Neural progenitor cell (in vitro differentiated cells): ENCODE measurements around the gene AMBRA1. TPM values are rescaled to one million over a fixed set of nuclear protein-coding genes. Genes with fewer than 3 reads are reported as not detected.
"Not testable (repeated sequence)": the region's sequence is repeated elsewhere in the genome, so short reads cannot be mapped to it uniquely, and the experiment has no call there.

Experiments used
- DNase-seq: peaks from one replicate; pipeline ENCODE4 v3.0.0-alpha.2; 2016; ENCODE audit warnings: low spot score
- H2AFZ ChIP-seq: fragments of 200-600 bp; sonication (generic); replicated peaks from 2 replicates; pipeline ENCODE4 v1.6.1; 2016; ENCODE audit warnings: antibody characterized with exemption
- H3F3A ChIP-seq: fragments of 200-600 bp; sonication (generic); 2 replicates; pipeline ENCODE4 v1.6.1; 2016; ENCODE audit warnings: antibody characterized with exemption, low read depth
- H3K27ac ChIP-seq: fragments of 200-600 bp; sonication (generic); 2 replicates; pipeline ENCODE4 v1.5.1; 2016; ENCODE audit warnings: mild to moderate bottlenecking
- H3K27me3 ChIP-seq: fragments of 200-600 bp; sonication (generic); 2 replicates; pipeline ENCODE4 v1.6.1; 2016; ENCODE audit warnings: mild to moderate bottlenecking, moderate library complexity
- H3K36me3 ChIP-seq: fragments of 200-600 bp; sonication (generic); 2 replicates; pipeline ENCODE4 v1.5.1; 2016
- H3K4me1 ChIP-seq: fragments of 200-600 bp; sonication (generic); 2 replicates; pipeline ENCODE4 v1.6.1; 2016; ENCODE audit warnings: mixed run types
- H3K4me2 ChIP-seq: fragments of 200-600 bp; sonication (generic); 2 replicates; pipeline ENCODE4 v1.6.1; 2016
- H3K4me3 ChIP-seq: fragments of 200-600 bp; sonication (generic); 2 replicates; pipeline ENCODE4 v1.5.1; 2016
- H3K79me2 ChIP-seq: fragments of 200-600 bp; sonication (generic); 2 replicates; pipeline ENCODE4 v1.6.1; 2016; ENCODE audit warnings: low read depth
- H3K9ac ChIP-seq: fragments of 200-600 bp; sonication (generic); 2 replicates; pipeline ENCODE4 v1.6.1; 2016
- H3K9me3 ChIP-seq: fragments of 200-600 bp; sonication (generic); 2 replicates; pipeline ENCODE4 v1.5.1; 2016; ENCODE audit warnings: low read depth
- H4K20me1 ChIP-seq: fragments of 200-600 bp; sonication (generic); 2 replicates; pipeline ENCODE4 v1.6.1; 2016; ENCODE audit warnings: low read depth
- H3K27ac Mint-ChIP-seq: 3 replicates; pipeline ENCODE4 v1.8.0; 2021; ENCODE audit warnings: mixed read lengths
- H3K27me3 Mint-ChIP-seq: 2 replicates; pipeline ENCODE4 v1.8.0; 2022; ENCODE audit warnings: low read depth, mild to moderate bottlenecking, inconsistent platforms, moderate library complexity, mixed read lengths; ENCODE audit not compliant: insufficient read depth
- H3K36me3 Mint-ChIP-seq: 3 replicates; pipeline ENCODE4 v1.8.0; 2021; ENCODE audit warnings: mixed read lengths
- H3K4me1 Mint-ChIP-seq: 3 replicates; pipeline ENCODE4 v1.8.0; 2021; ENCODE audit warnings: mixed read lengths
- H3K4me3 Mint-ChIP-seq: 3 replicates; pipeline ENCODE4 v1.8.0; 2021; ENCODE audit warnings: mild to moderate bottlenecking, moderate library complexity, mixed read lengths
- H3K9me3 Mint-ChIP-seq: 3 replicates; pipeline ENCODE4 v1.8.0; 2020; ENCODE audit warnings: mixed read lengths
- EZH2 ChIP-seq: fragments of 200-600 bp; sonication (generic); IDR thresholded peaks from 2 replicates; pipeline ENCODE4 v1.6.1; 2017; ENCODE audit warnings: antibody characterized with exemption, mild to moderate bottlenecking, moderate library complexity
- EZH2phosphoT487 ChIP-seq: fragments of 200-600 bp; sonication (generic); IDR thresholded peaks from 2 replicates; pipeline ENCODE4 v1.6.1; 2017; ENCODE audit warnings: antibody characterized with exemption
- total RNA-seq: library from RNA; depleted of rRNA; stranded (reverse); fragments of >200 nt; gene quantifications from 2 replicates; pipeline ENCODE4 v1.2.3, GENCODE V29; 2015; ENCODE audit warnings: low replicate concordance
- TF ChIP-seq, protein P1 (sequence below): fragments of 200-600 bp; sonication (generic); IDR thresholded peaks from 2 replicates; pipeline ENCODE4 v1.5.1; 2017; ENCODE audit warnings: antibody characterized with exemption, mild to moderate bottlenecking

The AMBRA1 gene
- total RNA-seq, 1 donor from 2014 or later, result 20.7 TPM

GRCh38 chr11:46519351-46519750 lies 74.5 kb downstream of the AMBRA1 start:
- Histone ChIP-seq H3K4me3 (no peak overlapping the region), H2AFZ (no peak overlapping the region), H3K4me2 (no peak overlapping the region), H3K27me3 (no peaks in the 10 kb centered on the region), H3K9me3 (no peaks in the 10 kb centered on the region), H3F3A (peaks cover 3% of the 10 kb centered on the region), H4K20me1 (peaks cover 36% of the 10 kb centered on the region), H3K36me3 (no peaks in the 10 kb centered on the region), H3K79me2 (peaks cover 78% of the 10 kb centered on the region), H3K27ac (no peak overlapping the region), H3K4me1 (peaks cover 3% of the 10 kb centered on the region), H3K9ac (no peak overlapping the region)
- H3K4me3 Mint-ChIP-seq, result no peak overlapping the region
- H3K36me3 Mint-ChIP-seq, result peaks cover 3% of the 10 kb centered on the region
- peaks cover 18% of the 10 kb centered on the region for H3K4me1 Mint-ChIP-seq
- TF ChIP-seq EZH2phosphoT487 (no peak), EZH2 (no peak)
- TF ChIP-seq, protein P1, sequence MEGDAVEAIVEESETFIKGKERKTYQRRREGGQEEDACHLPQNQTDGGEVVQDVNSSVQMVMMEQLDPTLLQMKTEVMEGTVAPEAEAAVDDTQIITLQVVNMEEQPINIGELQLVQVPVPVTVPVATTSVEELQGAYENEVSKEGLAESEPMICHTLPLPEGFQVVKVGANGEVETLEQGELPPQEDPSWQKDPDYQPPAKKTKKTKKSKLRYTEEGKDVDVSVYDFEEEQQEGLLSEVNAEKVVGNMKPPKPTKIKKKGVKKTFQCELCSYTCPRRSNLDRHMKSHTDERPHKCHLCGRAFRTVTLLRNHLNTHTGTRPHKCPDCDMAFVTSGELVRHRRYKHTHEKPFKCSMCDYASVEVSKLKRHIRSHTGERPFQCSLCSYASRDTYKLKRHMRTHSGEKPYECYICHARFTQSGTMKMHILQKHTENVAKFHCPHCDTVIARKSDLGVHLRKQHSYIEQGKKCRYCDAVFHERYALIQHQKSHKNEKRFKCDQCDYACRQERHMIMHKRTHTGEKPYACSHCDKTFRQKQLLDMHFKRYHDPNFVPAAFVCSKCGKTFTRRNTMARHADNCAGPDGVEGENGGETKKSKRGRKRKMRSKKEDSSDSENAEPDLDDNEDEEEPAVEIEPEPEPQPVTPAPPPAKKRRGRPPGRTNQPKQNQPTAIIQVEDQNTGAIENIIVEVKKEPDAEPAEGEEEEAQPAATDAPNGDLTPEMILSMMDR, result no peak
- H3K9me3 Mint-ChIP-seq, result no peaks in the 10 kb centered on the region
- H3K27ac Mint-ChIP-seq, result no peak overlapping the region
- no peaks in the 10 kb centered on the region for H3K27me3 Mint-ChIP-seq
- no peak for DNase-seq

DNA sequence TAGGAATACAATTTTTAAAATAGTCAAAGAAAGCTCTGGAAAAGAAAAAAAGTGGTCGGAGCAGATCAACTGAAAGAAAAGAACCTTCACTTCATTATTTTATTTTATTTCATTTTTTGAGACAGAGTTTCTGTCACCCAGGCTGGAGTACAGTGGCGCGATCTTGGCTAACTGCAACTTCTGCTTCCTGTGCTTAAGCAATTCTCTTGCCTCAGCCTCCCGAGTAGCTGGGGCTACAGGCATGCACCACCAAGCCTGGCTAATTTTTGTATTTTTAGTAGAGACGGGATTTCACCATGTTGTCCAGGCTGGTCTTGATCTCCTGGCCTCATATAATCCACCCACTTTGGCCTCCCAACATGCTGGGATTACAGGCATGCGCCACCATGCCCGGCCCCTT lies 74.9 kb downstream of the AMBRA1 start:
- H3K9ac ChIP-seq, H2AFZ ChIP-seq, H3K27ac Mint-ChIP-seq, H3K4me1 ChIP-seq, H3K27me3 Mint-ChIP-seq, H3F3A ChIP-seq, H3K4me2 ChIP-seq, H3K4me3 ChIP-seq, H3K9me3 ChIP-seq, H3K36me3 Mint-ChIP-seq, H3K4me3 Mint-ChIP-seq, H3K27me3 ChIP-seq, DNase-seq, H3K36me3 ChIP-seq, H3K9me3 Mint-ChIP-seq: not testable (repeated sequence)
- Histone ChIP-seq H3K27ac (peak overlapping the region; percentile 0), H4K20me1 (peaks cover 39% of the 10 kb centered on the region), H3K79me2 (peaks cover 74% of the 10 kb centered on the region)
- peaks cover 22% of the 10 kb centered on the region for H3K4me1 Mint-ChIP-seq

- H3K4me3 ChIP-seq, result no peak overlapping the region
- no peak overlapping the region for H3K27ac Mint-ChIP-seq
- H3K4me1 ChIP-seq, result peaks cover 3% of the 10 kb centered on the region
- H3K36me3 Mint-ChIP-seq, result no peaks in the 10 kb centered on the region
- no peak overlapping the region for H3K4me2 ChIP-seq
- H4K20me1 ChIP-seq, result peaks cover 35% of the 10 kb centered on the region
- peak overlapping the region; percentile 32 for H3K27ac ChIP-seq
- no peaks in the 10 kb centered on the region for H3K9me3 Mint-ChIP-seq
- no peak overlapping the region for H3K4me3 Mint-ChIP-seq
- no peaks in the 10 kb centered on the region for H3F3A ChIP-seq
- H3K9me3 ChIP-seq, result no peaks in the 10 kb centered on the region
- no peaks in the 10 kb centered on the region for H3K27me3 Mint-ChIP-seq
- peaks cover 7% of the 10 kb centered on the region for H3K4me1 Mint-ChIP-seq
- no peak overlapping the region for H3K9ac ChIP-seq
- DNase-seq, result no peak
- H3K27me3 ChIP-seq, result no peaks in the 10 kb centered on the region
- H2AFZ ChIP-seq, result no peak overlapping the region
- H3K79me2 ChIP-seq, result peaks cover 52% of the 10 kb centered on the region
- H3K36me3 ChIP-seq, result no peaks in the 10 kb centered on the region
- TF ChIP-seq, protein P1, result no peak
- TF ChIP-seq EZH2 (no peak), EZH2phosphoT487 (no peak)
Observed at GRCh38 chr11:46514370-46514769, 79.5 kb downstream of the AMBRA1 start.

DNA sequence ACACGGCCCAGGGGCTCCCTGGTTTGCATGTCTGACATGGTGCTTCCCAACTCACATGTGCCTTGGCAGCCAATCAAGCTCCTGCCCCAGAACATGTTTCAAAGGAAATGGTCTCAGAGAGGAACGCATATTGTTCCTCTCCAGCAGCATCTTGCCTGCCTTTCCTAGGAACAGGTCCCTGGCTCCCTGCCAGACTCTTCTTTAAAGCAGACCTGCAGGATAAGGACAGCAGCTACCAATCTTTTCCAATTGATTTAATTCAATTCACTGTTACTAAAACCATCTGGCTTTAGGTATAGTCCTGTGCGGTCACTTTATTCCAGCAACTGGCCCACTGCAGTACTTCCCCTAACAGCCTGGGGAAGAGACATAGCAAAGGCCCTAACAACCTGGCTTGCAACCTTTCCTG lies 79.9 kb downstream of the AMBRA1 start:
- H3K27me3 Mint-ChIP-seq, result no peaks in the 10 kb centered on the region
- Histone ChIP-seq H3K4me2 (no peak overlapping the region), H3K36me3 (no peaks in the 10 kb centered on the region), H3K9ac (no peak overlapping the region), H3K79me2 (peaks cover 48% of the 10 kb centered on the region), H4K20me1 (peaks cover 35% of the 10 kb centered on the region), H3K27me3 (no peaks in the 10 kb centered on the region), H2AFZ (no peak overlapping the region), H3K4me3 (no peak overlapping the region), H3K27ac (peak overlapping the region; percentile 32), H3K4me1 (peaks cover 3% of the 10 kb centered on the region), H3F3A (no peaks in the 10 kb centered on the region), H3K9me3 (no peaks in the 10 kb centered on the region)
- DNase-seq, result no peak
- TF ChIP-seq EZH2 (no peak), EZH2phosphoT487 (no peak)
- TF ChIP-seq, protein P1, result no peak
- no peaks in the 10 kb centered on the region for H3K36me3 Mint-ChIP-seq
- peaks cover 7% of the 10 kb centered on the region for H3K4me1 Mint-ChIP-seq
- H3K4me3 Mint-ChIP-seq, result no peak overlapping the region
- no peaks in the 10 kb centered on the region for H3K9me3 Mint-ChIP-seq
- no peak overlapping the region for H3K27ac Mint-ChIP-seq
